Measurements from ENCODE around the gene COL6A2.

COL6A2 gene

DNA sequence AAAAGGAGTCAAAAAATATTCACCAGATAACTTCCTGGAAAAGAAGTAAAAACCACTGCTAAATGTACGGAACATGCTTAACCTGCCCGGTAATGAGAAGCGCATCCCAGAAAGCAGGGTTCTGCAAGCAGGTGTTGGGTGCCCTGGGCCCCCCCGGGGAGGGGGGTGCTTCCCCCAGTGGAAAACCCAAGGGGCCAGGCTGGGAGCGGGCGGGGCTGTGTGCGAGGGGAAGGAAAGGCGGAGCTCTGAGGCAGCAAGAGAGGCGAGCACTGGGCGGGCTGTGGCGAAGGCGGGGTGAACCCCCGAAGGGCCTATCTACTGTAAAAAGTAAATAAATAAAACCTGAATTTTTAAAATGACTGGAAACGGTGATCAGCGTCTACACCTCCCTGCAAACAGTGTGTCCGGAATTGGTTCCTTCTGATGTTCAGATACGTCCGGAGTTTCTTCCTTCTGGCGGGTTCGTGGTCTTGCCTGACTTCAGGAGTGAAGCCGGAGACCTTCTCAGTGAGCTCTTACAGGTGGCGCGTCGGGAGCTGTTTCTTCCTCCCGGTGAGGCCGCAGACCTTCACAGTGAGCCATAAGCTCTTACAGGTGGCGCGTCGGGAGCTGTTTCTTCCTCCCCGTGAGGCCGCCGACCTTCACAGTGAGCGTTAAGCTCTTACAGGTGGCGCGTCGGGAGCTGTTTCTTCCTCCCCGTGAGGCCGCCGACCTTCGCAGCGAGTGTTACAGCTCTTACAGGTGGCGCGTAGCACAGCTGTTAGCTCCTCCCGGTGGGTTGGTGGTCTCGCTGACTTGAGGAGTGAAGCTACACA, 44.1 kb downstream of the COL6A2 start:
- no peak for DNase-seq (ENCODE audit: low read depth in 3 of 3, low spot score in 1 of 3)

DNA sequence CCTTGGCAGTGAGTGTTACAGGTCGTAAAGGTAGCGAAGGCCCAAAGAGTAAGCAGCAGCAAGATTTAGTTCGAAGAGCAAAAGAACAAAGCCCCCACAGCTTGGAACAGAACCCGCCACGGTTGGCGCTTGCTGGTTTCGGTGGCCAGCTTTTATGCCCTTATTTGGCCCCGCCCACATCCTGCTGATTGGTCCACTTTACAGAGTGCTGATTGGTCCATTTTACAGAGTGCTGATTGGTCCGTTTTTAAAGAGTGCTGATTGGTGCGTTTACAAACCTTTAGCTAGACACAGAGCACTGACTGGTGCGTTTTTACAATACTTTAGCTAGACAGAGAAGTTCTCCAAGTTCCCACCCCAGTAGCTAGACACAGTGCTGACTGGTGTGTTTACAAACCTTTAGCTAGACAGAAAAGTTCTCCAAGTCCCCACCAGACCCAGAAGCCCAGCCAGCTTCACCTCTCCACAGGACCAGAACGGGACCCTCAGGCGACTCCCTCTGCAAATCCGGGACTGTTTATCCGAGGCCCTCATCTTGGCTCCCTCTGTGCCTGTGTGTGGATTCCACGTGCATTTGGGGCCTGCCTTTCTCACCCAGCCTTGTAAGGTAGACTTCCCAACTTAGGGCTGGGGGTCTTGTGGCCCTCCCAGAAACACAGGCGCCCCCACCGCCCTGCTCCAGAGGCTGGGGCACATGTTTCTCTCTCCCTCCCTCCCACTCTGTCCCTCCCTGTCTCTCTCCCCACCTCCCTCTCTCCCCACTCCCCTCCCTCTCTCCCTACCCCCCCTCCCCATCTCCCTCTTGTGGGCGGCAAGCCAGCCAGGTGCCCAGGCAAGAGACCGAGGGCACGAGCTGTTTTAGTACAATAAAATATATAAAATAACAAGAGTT, 44.9 kb downstream of the COL6A2 start:
- no peak for DNase-seq (ENCODE audit: low read depth in 3 of 3, low spot score in 1 of 3)

DNA sequence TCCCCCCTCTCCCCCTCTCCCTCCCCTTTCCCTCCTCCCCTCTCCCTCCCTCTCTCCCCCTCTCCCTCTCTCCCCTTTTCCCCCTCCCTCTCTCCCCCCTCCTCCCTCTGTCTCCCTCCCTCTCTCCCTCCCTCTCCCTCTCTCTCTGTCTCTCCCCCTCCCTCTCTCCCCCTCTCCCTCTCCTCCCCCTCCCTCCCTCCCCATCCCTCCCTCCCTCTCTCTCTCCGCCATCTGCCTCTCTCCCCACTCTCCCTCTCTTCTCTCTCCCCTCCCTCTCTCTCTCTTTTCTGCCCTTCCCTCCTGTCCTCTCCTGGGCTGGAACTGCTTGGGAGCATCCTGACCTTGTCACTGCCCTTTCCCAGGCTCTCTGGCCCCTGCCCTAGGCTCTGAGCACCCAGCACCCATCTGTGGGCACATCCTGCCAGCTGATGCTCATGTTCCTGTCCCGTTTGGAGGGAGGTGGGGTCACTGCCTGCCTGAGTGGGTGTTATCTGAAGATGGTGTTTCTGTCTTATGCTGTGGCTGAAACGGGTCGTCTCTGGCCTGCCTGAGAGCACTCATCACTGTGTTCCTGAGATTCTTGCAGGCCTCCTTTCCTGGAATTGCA, 46.7 kb downstream of the COL6A2 start:
- DNase-seq (ENCODE audit: low read depth in 3 of 3, low spot score in 1 of 3): no peak

DNA sequence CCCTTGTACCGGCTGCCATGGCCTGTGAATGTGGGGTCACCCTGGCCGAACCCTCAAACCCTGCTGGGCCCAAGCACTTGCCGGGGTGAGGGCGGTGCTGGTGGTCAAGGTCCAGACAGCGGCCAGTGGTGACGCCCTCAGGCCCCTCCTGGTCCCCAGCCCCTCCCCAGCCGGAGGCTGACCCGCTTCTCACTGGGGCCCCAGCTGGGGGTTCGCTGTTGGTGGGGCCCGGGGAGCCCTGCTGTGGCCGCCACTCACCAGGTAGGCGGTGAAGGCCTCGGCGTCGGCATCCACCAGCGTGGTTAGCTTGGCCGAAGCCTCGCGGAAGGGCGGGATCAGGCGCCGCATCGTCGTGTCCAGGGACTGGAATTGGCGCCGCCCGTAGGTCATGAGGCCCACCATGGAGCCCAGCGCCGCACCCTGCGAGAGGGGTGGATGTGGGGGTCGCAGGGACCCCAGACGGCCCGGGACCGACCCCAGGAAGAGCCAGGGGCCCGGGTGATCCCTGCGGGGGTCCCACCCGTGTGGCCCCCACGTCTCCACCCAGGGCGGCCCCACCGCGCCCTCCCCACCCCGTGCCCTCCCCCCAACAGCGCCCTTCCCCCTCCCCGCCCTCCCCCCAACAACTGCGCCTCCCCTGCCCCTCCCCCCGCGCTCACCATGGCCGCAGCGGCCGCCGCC, 47.4 kb downstream of the COL6A2 start:
- DNase-seq (ENCODE audit: low read depth in 3 of 3, low spot score in 1 of 3): no peak

DNA sequence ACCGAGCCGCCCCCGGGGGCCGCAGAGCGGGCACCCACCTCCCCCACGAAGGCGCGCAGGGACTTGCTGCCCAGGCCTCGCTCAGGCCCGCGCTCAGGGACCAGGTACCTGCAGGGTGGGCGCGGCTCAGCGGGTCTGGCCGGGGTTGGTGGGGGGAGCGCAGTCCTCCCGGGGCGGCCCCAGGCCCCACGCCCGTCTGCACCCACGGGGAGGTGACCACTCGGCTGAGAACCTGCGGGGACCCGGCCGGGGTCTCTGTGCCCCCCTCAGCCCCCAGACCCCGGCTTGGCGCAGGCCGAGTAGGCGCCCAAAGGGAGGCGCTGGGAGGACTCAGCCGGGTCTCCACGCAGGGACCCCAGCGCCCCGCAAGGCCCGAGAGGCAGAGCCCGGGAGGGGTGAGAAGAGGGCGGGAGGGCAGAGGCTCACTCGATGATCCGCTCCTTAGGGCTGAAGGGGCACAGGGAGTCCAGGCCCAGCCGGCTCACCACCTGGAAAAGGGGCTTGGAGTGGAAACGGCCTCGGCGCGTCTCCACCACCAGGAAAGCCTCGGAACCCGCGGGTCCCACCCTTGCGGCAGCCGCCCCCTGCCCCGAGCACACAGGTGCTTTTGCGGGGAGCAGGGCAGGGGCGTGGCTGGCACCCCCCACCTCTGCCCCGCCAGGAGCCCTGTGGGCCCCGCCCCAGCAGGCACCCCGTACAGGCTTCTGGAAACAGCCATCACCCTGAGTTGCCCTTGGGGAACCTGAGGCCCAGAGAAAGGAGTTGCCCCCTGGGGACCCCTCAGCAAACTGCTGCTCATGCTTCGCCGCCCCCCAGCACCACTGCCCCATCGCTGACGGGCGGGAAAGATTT, 48.2 kb downstream of the COL6A2 start:
- DNase-seq (ENCODE audit: low read depth in 3 of 3, low spot score in 1 of 3): no peak

DNA sequence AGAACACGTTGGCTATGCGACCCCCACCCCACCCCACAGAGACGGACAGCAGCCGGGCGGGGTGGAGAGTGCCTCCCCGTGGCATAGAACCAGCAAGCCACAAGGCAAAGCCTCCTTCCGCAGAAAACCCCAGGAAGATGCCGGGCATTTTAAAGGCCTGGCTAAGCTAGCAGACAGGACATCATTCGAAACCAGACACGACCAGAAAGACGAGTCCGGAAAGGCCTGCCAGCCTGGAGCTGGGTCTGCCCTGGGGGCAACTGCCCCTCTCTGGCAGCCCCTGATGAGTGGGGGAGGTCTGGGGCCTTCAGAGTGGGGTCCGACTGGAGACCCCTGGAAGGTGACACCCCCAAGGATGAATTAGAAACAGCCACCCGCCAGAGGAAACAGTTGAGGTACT, 48.9 kb downstream of the COL6A2 start:
- DNase-seq (ENCODE audit: low read depth in 3 of 3, low spot score in 1 of 3): no peak

DNA sequence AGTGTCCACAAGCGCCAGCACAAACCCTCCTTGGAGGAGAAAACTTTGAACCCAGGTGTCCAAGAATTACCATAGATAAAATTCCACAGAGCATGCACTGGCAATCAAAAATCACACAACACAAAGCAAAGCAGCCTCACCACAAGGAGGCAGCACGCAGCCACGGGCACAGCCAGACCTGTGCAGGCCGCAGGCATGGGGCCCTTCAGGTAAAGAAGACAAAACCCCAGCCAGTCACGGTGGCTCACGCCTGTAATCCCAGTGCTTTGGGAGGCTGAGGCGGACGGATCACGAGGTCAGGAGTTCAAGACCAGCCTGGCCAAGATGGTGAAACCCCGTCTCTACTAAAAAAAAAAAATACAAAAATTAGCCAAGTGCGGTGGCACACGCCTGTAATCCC, 49.5 kb downstream of the COL6A2 start:
- peak in 2 of 3 donors; percentile 11 to 24 for DNase-seq (ENCODE audit: low read depth in 3 of 3, low spot score in 1 of 3)

DNA sequence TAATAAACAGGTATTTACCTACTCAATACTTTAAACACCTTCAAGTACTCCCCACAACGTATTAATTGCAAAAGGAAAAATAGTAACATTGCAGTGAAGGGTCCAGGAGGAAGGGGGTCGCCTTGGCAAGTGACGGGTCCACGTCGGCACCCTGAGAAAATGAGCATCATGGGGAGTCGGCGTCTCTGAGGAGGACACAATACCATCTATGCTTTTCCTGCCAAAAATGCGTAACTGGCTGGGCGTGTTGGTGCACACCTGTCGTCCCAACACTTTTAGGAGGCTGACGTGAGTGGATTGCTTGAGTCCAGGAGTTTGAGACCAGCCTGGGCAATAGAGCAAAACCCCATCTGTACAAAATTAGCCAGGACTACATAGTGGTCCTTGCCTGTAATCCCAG, 50.2 kb downstream of the COL6A2 start:
- DNase-seq (ENCODE audit: low read depth in 3 of 3, low spot score in 1 of 3): no peak

DNA sequence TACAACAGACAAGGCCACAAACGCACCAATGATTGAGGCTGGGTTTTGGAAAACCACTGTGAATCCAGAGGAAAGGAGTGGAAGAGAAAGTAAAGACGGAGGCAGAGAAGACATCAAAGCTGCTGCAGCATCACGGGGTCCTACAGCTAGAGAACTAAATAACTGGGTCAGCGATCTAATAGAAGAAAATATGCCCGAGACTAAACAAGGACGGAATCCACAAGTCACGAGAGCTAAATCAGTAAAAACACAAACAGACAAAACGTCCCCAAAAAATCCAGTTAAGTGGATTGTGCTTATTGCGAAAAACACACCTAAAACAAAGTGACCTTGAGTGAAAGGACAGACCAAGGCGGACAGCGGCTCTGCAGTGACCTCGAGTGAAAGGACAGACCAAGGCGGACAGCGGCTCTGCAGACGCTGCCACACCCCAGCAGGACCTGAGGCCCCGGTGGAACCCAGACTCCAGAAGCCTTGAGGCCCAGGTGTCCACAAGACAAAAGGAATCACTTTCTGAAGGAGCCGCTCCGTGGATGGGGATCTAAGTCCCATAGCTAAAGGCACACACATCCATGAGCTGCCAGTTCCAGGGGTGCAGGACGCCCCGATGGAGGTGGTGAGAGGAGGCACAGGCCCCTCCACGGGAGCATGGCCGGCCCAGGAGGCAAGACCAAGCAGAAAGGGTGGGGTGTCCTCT, 51.4 kb downstream of the COL6A2 start:
- no peak for DNase-seq (ENCODE audit: low read depth in 3 of 3, low spot score in 1 of 3)

DNA sequence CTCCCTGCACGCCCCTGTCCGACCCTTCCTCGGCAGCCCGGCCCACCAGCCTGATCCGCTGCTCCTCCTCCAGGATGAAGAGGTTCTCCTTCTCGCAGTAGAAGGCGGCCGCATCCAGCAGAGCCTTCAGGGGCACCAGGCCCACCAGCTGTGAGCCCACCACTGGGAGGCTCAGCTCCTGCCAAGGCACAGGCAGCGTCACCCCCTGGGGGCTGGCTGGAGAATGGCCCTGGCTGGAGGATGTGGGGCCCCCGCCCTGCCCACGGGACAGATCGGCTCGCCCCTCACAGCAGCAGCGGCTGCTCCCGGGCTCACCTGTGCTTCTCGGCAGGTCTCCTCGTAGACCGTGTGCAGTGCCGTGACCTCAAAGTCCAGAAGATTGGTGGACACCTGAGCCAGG, 52.2 kb downstream of the COL6A2 start:
- no peak for DNase-seq (ENCODE audit: low read depth in 3 of 3, low spot score in 1 of 3)

DNA sequence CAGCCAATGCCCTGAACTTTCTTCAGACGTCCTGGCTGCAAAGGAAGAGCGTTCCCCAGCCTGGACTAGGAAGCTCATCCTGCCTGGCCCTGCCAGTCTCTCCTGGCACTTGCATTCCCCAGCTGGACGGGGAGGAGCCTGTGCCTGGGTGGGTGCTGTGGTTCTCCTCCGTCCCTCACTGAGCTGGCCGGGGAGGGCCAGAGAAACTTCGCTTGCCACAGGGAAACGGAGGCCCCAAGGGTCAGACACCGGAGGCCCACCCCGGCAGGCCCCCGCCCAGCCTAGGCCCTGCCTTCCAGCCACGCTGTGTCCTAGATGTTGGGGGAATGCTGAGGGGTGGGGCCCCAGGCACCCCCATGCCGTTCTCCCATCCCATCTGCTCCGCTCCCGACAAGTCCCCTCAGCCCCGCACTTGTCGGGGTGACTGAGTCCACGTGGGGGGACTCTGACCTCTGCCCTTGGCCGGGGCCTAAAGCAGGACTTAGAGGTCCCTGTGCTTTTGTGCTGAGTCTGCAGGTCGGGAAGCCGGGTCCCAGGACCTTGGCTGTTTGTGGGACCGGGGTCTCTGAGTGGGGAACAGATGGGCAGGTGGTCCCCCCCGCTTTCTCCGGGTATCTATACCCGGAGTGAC, 52.7 kb downstream of the COL6A2 start:
- DNase-seq (ENCODE audit: low read depth in 3 of 3, low spot score in 1 of 3): no peak

DNA sequence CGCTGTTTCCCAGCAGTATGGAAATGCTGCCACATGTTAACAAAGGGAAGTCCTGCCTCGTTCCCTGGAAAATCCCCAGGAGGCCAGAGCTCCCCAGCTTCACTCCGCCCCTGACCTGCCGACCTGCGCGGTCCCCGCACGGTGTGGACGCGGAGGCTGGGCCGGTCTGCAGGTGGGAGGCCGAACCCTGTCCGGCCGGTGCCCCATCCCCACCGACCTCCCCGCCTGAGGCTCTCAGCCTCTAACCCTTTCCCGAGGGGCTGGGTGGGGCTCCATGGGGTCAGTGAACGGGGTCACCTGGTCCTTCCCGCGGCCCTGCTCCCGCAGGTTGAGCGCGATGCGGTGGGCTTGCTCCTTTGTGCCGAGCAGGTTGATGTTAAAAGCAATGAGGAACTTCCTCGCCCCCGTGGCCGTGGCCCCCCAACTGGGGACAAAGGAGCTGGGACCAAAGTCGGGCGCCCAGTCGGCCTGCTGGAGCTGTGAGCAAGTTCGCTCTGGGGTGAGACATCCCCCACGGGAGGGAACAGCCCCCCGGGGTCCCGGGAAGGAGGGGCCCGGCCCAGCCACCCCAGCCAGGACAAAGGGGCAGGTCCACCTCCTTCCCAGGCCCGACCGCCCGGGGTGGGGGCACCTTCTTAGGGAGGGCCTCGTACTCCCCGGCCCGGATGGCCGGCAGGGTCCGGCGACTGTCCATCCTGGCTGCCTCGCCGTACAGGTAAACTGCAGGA, 53.5 kb downstream of the COL6A2 start:
- no peak for DNase-seq (ENCODE audit: low read depth in 3 of 3, low spot score in 1 of 3)

DNA sequence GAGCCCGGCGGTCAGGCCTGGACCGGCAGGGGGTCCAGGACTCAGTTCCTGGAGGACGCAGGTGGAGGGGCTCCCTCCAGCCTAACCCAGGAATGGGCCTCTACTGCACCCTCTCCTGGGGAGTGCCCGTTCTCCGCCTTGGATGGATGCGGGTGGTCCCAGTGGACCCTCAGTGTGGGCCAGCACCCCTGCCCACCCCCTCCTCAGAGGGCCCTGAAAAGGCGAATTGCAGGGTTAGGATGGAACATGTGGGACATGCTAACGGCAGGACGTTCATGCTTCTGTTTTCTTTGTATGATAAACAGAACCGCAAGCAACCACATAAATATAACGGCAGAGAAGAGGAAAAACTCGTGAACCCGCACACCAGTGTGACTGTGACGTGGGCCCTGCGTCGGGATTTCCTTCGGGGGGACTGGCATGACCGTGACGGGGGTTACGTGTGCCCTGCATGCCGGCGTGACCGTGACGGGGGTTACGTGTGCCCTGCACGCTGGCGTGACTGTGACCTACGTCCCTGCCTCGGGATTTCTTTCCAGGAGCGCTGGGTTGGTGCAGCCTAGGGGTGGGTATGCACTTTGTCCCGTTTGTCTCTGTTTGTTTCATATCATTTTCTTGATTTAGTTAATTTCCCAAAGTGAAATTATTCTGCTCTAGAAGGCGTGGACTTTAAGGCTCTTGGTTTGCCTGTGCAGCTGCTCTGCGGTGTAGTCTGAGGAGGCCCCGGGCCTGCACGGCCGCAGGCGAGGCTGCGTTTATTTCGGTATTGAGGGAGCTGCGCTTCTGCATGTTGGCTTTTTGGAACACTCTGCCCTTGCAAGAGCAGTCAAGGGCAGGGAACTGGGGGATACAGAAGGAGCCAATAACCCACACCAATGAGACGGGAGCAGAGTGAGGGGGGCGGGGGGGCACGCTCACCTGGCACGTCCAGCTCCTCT, 54.3 kb downstream of the COL6A2 start:
- DNase-seq (ENCODE audit: low read depth in 3 of 3, low spot score in 1 of 3): no peak

DNA sequence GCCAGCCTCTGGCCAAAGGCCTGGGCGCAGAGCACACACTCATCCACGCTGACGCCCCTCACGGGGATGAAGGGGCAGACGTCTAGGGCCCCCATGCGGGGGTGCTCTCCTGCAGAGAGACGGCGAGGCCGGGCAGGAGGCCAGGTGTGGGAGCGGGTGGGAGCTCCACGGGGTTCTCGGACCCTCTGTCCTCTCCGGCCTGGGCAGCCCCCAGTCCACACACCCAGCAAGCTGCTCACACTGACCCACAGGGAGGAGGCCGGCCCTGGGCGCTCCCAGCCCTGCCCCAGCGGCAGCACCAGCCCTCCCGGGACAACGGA, 55.0 kb downstream of the COL6A2 start:
- no peak for DNase-seq (ENCODE audit: low read depth in 3 of 3, low spot score in 1 of 3)

DNA sequence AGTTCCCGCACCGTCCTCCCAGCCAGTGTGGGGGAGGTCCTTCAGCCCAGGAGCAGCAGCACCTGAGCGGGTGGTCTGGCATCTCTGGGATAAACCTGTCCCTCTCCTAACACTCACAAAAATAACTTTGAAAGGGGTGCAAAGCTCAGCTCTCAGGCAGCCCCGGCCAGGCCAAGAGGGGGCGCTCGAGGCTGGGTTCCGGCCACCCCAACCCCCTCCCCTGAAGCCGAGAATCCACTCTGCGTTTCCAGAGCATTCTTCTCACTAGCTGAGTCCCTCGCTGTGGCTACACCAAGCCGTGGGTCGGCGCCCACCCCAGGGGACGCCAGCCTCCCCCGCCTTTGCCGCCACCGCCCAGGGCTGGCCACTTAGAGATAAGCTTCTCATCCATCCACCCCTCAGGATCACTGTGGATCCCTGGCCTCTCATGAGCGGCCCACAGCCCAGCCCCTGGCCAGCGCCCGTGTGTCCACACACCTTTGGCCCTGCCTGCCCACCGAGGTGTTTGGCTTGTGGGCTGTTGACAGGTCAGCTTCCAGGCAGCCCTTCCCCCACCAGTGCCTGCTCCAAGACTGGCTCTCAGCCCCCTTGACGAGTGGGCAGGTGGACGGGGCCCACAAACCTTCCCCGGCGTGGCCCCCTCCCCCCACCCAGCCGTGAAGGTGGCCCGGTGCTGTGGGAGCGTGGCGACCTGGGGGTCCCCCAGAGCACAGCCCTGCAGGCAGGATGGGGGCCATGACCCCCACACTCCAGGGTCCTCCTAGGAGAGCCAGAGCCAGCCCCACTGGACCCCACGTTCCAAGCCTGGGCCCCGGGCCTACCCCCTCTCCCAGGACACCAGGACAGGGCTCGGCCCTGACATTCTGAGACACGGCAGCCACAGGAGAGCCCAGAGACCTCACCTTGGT, 55.6 kb downstream of the COL6A2 start:
- peak in 1 of 3 donors; percentile 47 for DNase-seq (ENCODE audit: low read depth in 3 of 3, low spot score in 1 of 3)

DNA sequence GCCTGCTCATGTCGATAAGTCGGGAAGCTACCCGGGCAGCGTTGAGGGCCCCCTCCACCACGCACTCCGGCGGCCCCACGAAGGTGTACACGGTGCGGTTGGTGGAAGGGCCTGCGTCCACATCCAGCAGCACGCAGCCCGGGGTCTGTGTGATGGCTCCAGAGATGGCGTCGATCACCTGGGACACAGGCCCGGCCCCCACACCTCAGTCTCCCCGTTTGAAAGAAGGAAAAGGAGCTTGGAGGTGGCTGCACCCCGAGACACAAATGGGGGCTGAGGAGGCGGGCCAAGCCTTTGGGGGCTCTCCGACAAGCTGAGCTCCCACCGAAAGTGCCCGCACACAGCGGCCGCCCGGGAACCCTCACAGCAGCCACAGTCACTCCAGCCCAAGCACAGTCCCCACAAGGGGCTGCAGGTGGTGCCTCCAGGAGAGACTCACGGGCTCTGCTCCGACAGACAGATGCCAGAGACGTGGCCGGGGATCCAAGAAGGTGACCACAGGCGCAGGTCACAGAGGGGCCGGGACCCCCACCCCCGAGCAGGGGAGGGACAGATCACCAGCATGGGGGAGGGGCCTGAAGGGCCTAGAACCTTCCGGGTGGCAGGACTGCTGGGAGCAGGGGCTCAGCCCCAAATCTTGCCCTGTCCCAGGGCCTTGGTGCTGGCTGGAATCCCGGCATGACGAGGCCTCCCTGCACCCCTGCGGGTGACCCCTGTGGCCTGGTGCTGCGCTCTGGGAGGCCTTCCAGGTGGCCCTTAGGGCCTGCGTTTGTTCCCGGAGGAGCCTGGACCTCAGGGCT, 56.4 kb downstream of the COL6A2 start:
- no peak for DNase-seq (ENCODE audit: low read depth in 3 of 3, low spot score in 1 of 3)
